ENCODE measurements around the gene CCN6.

CCN6 gene

GRCh38 chr6:112033791-112034615 is 19.9 kb upstream of the CCN6 start:
- no peak overlapping the region for H3K4me3 ChIP-seq (ENCODE audit: low read length)
- no peaks in the 10 kb centered on the region for H3K27me3 ChIP-seq (ENCODE audit: insufficient read depth, low read length)
- no peaks in the 10 kb centered on the region for H3K36me3 ChIP-seq (ENCODE audit: insufficient read depth, low read length)
- H2AFZ ChIP-seq (ENCODE audit: low read depth, low read length), result no peak overlapping the region
- peaks cover 15% of the 10 kb centered on the region for H3K4me1 ChIP-seq (ENCODE audit: insufficient read depth, low read length)
- no peaks in the 10 kb centered on the region for H3K9me3 ChIP-seq (ENCODE audit: low read length)

GRCh38 chr6:112034616-112034995 is 19.3 kb upstream of the CCN6 start:
- Histone ChIP-seq H3K36me3 (ENCODE audit: insufficient read depth, low read length) (no peaks in the 10 kb centered on the region), H3K27me3 (ENCODE audit: insufficient read depth, low read length) (no peaks in the 10 kb centered on the region), H3K4me3 (ENCODE audit: low read length) (no peak overlapping the region), H3K9me3 (ENCODE audit: low read length) (no peaks in the 10 kb centered on the region), H3K4me1 (ENCODE audit: insufficient read depth, low read length) (peaks cover 15% of the 10 kb centered on the region), H2AFZ (ENCODE audit: low read depth, low read length) (no peak overlapping the region)

GRCh38 chr6:112036088-112036637 is 17.7 kb upstream of the CCN6 start:
- Histone ChIP-seq H3K27me3 (ENCODE audit: insufficient read depth, low read length) (no peaks in the 10 kb centered on the region), H3K36me3 (ENCODE audit: insufficient read depth, low read length) (no peaks in the 10 kb centered on the region), H3K4me1 (ENCODE audit: insufficient read depth, low read length) (peaks cover 19% of the 10 kb centered on the region), H3K9me3 (ENCODE audit: low read length) (no peaks in the 10 kb centered on the region), H3K4me3 (ENCODE audit: low read length) (no peak overlapping the region), H2AFZ (ENCODE audit: low read depth, low read length) (no peak overlapping the region)

- H3K4me1 ChIP-seq (ENCODE audit: insufficient read depth, low read length), result peaks cover 21% of the 10 kb centered on the region
- no peaks in the 10 kb centered on the region for H3K36me3 ChIP-seq (ENCODE audit: insufficient read depth, low read length)
- H3K4me3 ChIP-seq (ENCODE audit: low read length), result no peak overlapping the region
- no peaks in the 10 kb centered on the region for H3K27me3 ChIP-seq (ENCODE audit: insufficient read depth, low read length)
- no peaks in the 10 kb centered on the region for H3K9me3 ChIP-seq (ENCODE audit: low read length)
- H2AFZ ChIP-seq (ENCODE audit: low read depth, low read length), result no peak overlapping the region
These were observed 16.1 kb upstream of the CCN6 start for GRCh38 chr6:112037783-112038216.

- Histone ChIP-seq H2AFZ (ENCODE audit: low read depth, low read length) (no peak overlapping the region), H3K4me3 (ENCODE audit: low read length) (no peak overlapping the region), H3K36me3 (ENCODE audit: insufficient read depth, low read length) (no peaks in the 10 kb centered on the region), H3K9me3 (ENCODE audit: low read length) (no peaks in the 10 kb centered on the region), H3K4me1 (ENCODE audit: insufficient read depth, low read length) (peaks cover 21% of the 10 kb centered on the region), H3K27me3 (ENCODE audit: insufficient read depth, low read length) (no peaks in the 10 kb centered on the region)
These were observed 15.6 kb upstream of the CCN6 start for GRCh38 chr6:112038268-112038667.

GRCh38 chr6:112038756-112039430 is 15.0 kb upstream of the CCN6 start:
- H2AFZ ChIP-seq (ENCODE audit: low read depth, low read length), result no peak overlapping the region
- no peaks in the 10 kb centered on the region for H3K9me3 ChIP-seq (ENCODE audit: low read length)
- H3K4me3 ChIP-seq (ENCODE audit: low read length), result no peak overlapping the region
- no peaks in the 10 kb centered on the region for H3K36me3 ChIP-seq (ENCODE audit: insufficient read depth, low read length)
- H3K4me1 ChIP-seq (ENCODE audit: insufficient read depth, low read length), result peaks cover 18% of the 10 kb centered on the region
- no peaks in the 10 kb centered on the region for H3K27me3 ChIP-seq (ENCODE audit: insufficient read depth, low read length)

- Histone ChIP-seq H3K9me3 (ENCODE audit: low read length) (no peaks in the 10 kb centered on the region), H3K4me3 (ENCODE audit: low read length) (no peak overlapping the region), H3K27me3 (ENCODE audit: insufficient read depth, low read length) (no peaks in the 10 kb centered on the region), H3K4me1 (ENCODE audit: insufficient read depth, low read length) (peaks cover 13% of the 10 kb centered on the region), H2AFZ (ENCODE audit: low read depth, low read length) (no peak overlapping the region), H3K36me3 (ENCODE audit: insufficient read depth, low read length) (no peaks in the 10 kb centered on the region)
These were observed 14.5 kb upstream of the CCN6 start for GRCh38 chr6:112039431-112039770.

GRCh38 chr6:112040956-112041355 is 12.9 kb upstream of the CCN6 start:
- H3K4me3 ChIP-seq (ENCODE audit: low read length), result no peak overlapping the region

GRCh38 chr6:112041535-112041934 is 12.4 kb upstream of the CCN6 start:
- peaks cover 13% of the 10 kb centered on the region for H3K4me1 ChIP-seq (ENCODE audit: insufficient read depth, low read length)

More at GRCh38 chr6:112040956-112041355, 12.9 kb upstream of the CCN6 start:
- Histone ChIP-seq H3K9me3 (ENCODE audit: low read length) (no peaks in the 10 kb centered on the region), H3K4me1 (ENCODE audit: insufficient read depth, low read length) (peaks cover 13% of the 10 kb centered on the region), H2AFZ (ENCODE audit: low read depth, low read length) (no peak overlapping the region), H3K27me3 (ENCODE audit: insufficient read depth, low read length) (no peaks in the 10 kb centered on the region), H3K36me3 (ENCODE audit: insufficient read depth, low read length) (no peaks in the 10 kb centered on the region)

GRCh38 chr6:112043032-112044007 is 10.6 kb upstream of the CCN6 start:
- Histone ChIP-seq H2AFZ (ENCODE audit: low read depth, low read length) (peak overlapping the region; percentile 87), H3K9me3 (ENCODE audit: low read length) (peaks cover 2% of the 10 kb centered on the region), H3K4me1 (ENCODE audit: insufficient read depth, low read length) (peaks cover 7% of the 10 kb centered on the region), H3K27me3 (ENCODE audit: insufficient read depth, low read length) (no peaks in the 10 kb centered on the region), H3K36me3 (ENCODE audit: insufficient read depth, low read length) (no peaks in the 10 kb centered on the region), H3K4me3 (ENCODE audit: low read length) (peak overlapping the region; percentile 80)

More at GRCh38 chr6:112041535-112041934, 12.4 kb upstream of the CCN6 start:
- Histone ChIP-seq H3K36me3 (ENCODE audit: insufficient read depth, low read length) (no peaks in the 10 kb centered on the region), H2AFZ (ENCODE audit: low read depth, low read length) (no peak overlapping the region), H3K9me3 (ENCODE audit: low read length) (no peaks in the 10 kb centered on the region), H3K27me3 (ENCODE audit: insufficient read depth, low read length) (no peaks in the 10 kb centered on the region), H3K4me3 (ENCODE audit: low read length) (no peak overlapping the region)

GRCh38 chr6:112044196-112044595 is 9.7 kb upstream of the CCN6 start:
- no peaks in the 10 kb centered on the region for H3K36me3 ChIP-seq (ENCODE audit: insufficient read depth, low read length)
- H3K27me3 ChIP-seq (ENCODE audit: insufficient read depth, low read length), result no peaks in the 10 kb centered on the region
- H2AFZ ChIP-seq (ENCODE audit: low read depth, low read length), result no peak overlapping the region
- H3K4me1 ChIP-seq (ENCODE audit: insufficient read depth, low read length), result peaks cover 10% of the 10 kb centered on the region
- no peak overlapping the region for H3K4me3 ChIP-seq (ENCODE audit: low read length)
- H3K9me3 ChIP-seq (ENCODE audit: low read length), result peaks cover 2% of the 10 kb centered on the region

GRCh38 chr6:112044856-112045255 is 9.0 kb upstream of the CCN6 start:
- peaks cover 10% of the 10 kb centered on the region for H3K4me1 ChIP-seq (ENCODE audit: insufficient read depth, low read length)
- H3K36me3 ChIP-seq (ENCODE audit: insufficient read depth, low read length), result no peaks in the 10 kb centered on the region
- no peak overlapping the region for H3K4me3 ChIP-seq (ENCODE audit: low read length)
- H3K9me3 ChIP-seq (ENCODE audit: low read length), result peaks cover 2% of the 10 kb centered on the region
- no peaks in the 10 kb centered on the region for H3K27me3 ChIP-seq (ENCODE audit: insufficient read depth, low read length)
- no peak overlapping the region for H2AFZ ChIP-seq (ENCODE audit: low read depth, low read length)
